Right cardiac atrium (tissue), 5 donors: ENCODE data around the gene GRK1. TPM values are rescaled to one million over a fixed set of nuclear protein-coding genes. Genes with fewer than 3 reads are reported as not detected.
"Not testable (repeated sequence)": the region's sequence is repeated elsewhere in the genome, so short reads cannot be mapped to it uniquely, and the experiment has no call there.

ENCODE experiments used
- ATAC-seq, 2 donors: fragments of 200-7000 bp; cut with Tn5 transposase; one replicate each; pipeline versions ENCODE4 v1.8.0 to v1.9.1; 2020; ENCODE audit warnings: moderate library complexity in 2 of 2, mild to moderate bottlenecking in 1 of 2
- DNase-seq, 3 donors: peaks; one replicate each; pipeline ENCODE4 v3.0.0-alpha.2; 2020
- H3K27ac ChIP-seq: one replicate; pipeline ENCODE4 v1.5.1; 2013; ENCODE audit warnings: mild to moderate bottlenecking, low read length, control low read depth, moderate library complexity
- H3K27me3 ChIP-seq: one replicate; pipeline ENCODE4 v1.6.1; 2013; ENCODE audit not compliant: control insufficient read depth, insufficient read depth
- H3K4me1 ChIP-seq: one replicate; pipeline ENCODE4 v1.6.1; 2013; ENCODE audit warnings: low read length; ENCODE audit not compliant: control insufficient read depth, insufficient read depth
- H3K4me3 ChIP-seq: one replicate; pipeline ENCODE4 v1.5.1; 2013; ENCODE audit warnings: low read length, control low read depth
- H3K9me3 ChIP-seq: one replicate; pipeline ENCODE4 v1.6.1; 2013; ENCODE audit warnings: low read length; ENCODE audit not compliant: control insufficient read depth
- WGBS: extraction: QIAGEN DNeasy Blood & Tissue Kit; methylation state at CpG from one replicate; pipeline ENCODE4 v1.1.7; 2013; 5-methylcytosine and 5-hydroxymethylcytosine counted together
- intact Hi-C, 4 donors: fragments of 100-400 bp; cut with DNase I; formaldehyde crosslinking; loops; one replicate each; pipeline versions ENCODE4 v1.11.0 to v1.14.0; 2022 to 2023
- long read RNA-seq, 4 donors: library from polyadenylated mRNA; unstranded; transcript quantifications; one replicate each; pipeline ENCODE4 v2.0.0, GENCODE V29; 2020 to 2021
- polyA plus RNA-seq: library from polyadenylated mRNA; stranded (reverse); fragments of 200-250 nt; gene quantifications from one replicate; pipeline ENCODE4 v1.2.3, GENCODE V29; 2013
- total RNA-seq, 4 donors: library from RNA; stranded (reverse); fragmentation: NEBNext Ultra II Directional; extraction: Animal tissue kit (Norgen Biotek cat#: 25700); gene quantifications; one replicate each; pipeline ENCODE4 v1.2.1, GENCODE V29; 2021
- donor health status: healthy with polysubstance abuse.
- donor health status: DM: no; HTN: yes; CAD: no.
- donor health status: DM: no; HTN: no; CAD: no.
- donor health status: DM: no; HTN: yes; CAD: no; lungs with severe emphysema.
- donor health status: DM: yes; HTN: yes; CAD: no.

Gene GRK1
- under 1 TPM in 2 of 4 donors, not detected in 2; 0.24 to 0.66 TPM for total RNA-seq
- polyA plus RNA-seq, result 0.43 TPM
- long read RNA-seq, donor 1, partial matches to known transcripts, result 1 of 1 reads
- long read RNA-seq, donor 1, other reads (novel, unspliced or antisense), result 0 of 1 reads
- long read RNA-seq, donor 2, partial matches to known transcripts, result 1 of 1 reads
- long read RNA-seq, donor 2, other reads (novel, unspliced or antisense), result 0 of 1 reads
- long read RNA-seq, donor 3, result 0 reads
- long read RNA-seq, donor 4, result 0 reads

DNA sequence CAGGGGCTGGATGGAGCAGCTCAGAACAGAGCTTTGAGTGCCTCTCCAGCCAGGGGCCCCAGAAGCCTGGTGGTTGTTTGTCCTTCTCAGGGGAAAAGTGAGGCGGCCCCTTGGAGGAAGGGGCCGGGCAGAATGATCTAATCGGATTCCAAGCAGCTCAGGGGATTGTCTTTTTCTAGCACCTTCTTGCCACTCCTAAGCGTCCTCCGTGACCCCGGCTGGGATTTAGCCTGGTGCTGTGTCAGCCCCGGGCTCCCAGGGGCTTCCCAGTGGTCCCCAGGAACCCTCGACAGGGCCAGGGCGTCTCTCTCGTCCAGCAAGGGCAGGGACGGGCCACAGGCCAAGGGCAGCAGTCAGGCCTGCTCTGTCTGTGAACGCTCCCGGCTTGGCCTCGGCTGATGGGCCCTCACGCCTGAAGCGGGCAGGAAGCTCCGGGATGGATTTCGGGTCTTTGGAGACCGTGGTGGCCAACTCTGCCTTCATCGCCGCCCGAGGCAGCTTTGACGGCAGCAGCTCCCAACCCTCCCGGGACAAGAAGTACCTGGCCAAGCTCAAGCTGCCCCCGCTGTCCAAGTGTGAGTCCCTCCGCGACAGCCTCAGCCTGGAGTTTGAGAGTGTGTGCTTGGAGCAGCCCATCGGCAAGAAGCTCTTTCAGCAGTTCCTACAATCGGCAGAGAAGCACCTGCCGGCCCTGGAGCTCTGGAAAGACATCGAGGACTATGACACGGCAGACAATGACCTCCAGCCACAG, at the start of gene GRK1:
TSS of gene GRK1 (plus strand) at position 269 of the 751 bp plus-strand sequence. CDS start at position 437, 168 bp downstream.
- peak in 2 of 3 donors; percentile 47 to 50 for DNase-seq

DNA sequence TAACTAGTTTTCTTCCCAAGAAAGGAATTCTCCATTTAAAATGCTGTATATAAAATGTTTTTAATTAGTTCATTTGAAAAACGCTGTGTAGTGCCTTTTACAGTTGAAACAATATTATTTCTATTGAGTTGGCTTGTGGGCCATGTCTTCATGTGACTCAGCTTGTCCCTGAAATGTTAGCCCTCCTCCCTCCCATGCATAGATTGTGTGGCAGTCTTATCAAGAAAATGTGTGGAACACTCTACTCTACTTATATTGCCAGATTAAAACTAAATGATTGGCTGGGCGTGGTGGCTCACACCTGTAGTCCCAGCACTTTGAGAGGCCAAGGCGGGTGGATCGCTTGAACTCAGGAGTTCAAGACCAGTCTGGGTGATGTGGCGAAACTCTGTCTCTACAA, 49.1 kb upstream of the GRK1 start:
- Histone ChIP-seq H3K27ac (no peak overlapping the region), H3K4me1 (peaks cover 8% of the 10 kb centered on the region), H3K9me3 (no peaks in the 10 kb centered on the region), H3K27me3 (no peaks in the 10 kb centered on the region), H3K4me3 (no peak overlapping the region)
- WGBS, result 91% methylated on average over 5 of the region's 5 CpGs
- intact Hi-C loops, result no loop called here
- DNase-seq (peak in 1 of 3 donors; percentile 3), ATAC-seq (no peak)

More for the DNA sequence above, at the start of gene GRK1:
- ATAC-seq, result no peak
- Histone ChIP-seq H3K27ac (no peak within 1 kb of the TSS), H3K9me3 (no peaks in the 10 kb centered on the region), H3K27me3 (no peaks in the 10 kb centered on the region), H3K4me3 (no peak within 1 kb of the TSS), H3K4me1 (no peaks in the 10 kb centered on the region)
- intact Hi-C loops, result no loop called here
- 74% methylated on average over 32 of the region's 32 CpGs for whole genome bisulfite sequencing

DNA sequence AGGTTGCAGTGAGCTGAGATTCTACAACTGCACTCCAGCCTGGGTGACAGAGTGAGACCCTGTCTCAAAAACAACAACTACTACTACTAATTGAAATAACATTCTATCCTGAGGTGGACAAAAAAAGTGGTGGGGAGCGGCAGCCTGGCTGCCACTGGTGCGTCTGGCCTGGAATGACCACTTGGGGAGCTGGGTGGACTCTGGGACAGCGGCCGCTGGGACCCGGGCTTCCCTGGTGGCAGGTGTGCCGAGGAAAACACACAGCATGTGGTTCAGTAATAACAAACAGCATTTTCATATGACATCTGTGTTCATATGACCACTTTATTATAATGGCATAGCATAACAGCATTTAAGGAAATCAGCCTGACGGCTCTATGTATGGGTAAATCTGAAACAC, 48.6 kb upstream of the GRK1 start:
- WGBS, result 94% methylated on average over 7 of the region's 7 CpGs
- intact Hi-C loops, result no loop called here
- H3K4me1 ChIP-seq, result peaks cover 8% of the 10 kb centered on the region
- no peak overlapping the region for H3K4me3 ChIP-seq
- H3K27me3 ChIP-seq, result no peaks in the 10 kb centered on the region
- H3K27ac ChIP-seq, result no peak overlapping the region
- ATAC-seq (no peak), DNase-seq (peak in 1 of 3 donors; percentile 36)
- no peaks in the 10 kb centered on the region for H3K9me3 ChIP-seq

DNA sequence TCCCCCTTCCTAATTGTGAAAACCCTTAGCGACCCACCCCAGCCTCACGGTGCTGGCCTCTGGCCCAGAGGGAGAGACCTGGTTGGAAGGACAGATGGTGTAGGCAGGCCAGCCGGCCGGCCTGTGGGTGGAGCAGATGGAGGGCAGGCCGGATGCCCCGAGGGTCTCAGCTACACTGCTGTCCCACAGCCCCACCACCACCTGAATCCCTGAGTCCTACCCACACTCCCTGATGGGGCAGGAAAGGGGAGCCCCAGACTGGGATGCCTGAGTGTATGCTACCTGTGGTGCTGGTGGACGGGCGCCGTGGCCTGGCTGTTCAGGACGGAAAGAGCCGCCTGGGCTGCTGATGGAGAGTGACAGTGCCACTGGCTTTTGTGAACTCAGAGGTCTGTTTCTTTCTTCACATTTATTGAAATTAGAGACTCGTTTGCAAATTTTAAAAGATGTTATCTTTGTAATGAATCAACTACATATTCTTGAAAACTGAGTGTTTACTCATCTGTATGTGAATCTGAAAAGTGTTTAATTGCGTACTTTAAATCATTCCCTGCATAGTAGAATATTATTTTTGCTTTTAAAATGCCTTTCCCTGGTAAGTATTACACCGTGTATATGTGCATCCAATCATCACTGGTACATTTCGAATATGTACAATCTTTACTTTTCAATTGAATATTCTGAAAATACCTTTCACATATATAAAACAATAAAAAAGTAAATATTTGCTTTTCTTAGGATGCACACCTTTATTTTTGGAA, 46.8 kb upstream of the GRK1 start:
- peaks cover 8% of the 10 kb centered on the region for H3K4me1 ChIP-seq
- H3K4me3 ChIP-seq, result no peak overlapping the region
- ATAC-seq (peak in 1 of 2 donors; percentile 11), DNase-seq (peak in 1 of 3 donors; percentile 47)
- intact Hi-C loops, result no loop called here
- H3K9me3 ChIP-seq, result no peaks in the 10 kb centered on the region
- 80% methylated on average over 15 of the region's 15 CpGs for WGBS
- H3K27ac ChIP-seq, result no peak overlapping the region
- H3K27me3 ChIP-seq, result no peaks in the 10 kb centered on the region

DNA sequence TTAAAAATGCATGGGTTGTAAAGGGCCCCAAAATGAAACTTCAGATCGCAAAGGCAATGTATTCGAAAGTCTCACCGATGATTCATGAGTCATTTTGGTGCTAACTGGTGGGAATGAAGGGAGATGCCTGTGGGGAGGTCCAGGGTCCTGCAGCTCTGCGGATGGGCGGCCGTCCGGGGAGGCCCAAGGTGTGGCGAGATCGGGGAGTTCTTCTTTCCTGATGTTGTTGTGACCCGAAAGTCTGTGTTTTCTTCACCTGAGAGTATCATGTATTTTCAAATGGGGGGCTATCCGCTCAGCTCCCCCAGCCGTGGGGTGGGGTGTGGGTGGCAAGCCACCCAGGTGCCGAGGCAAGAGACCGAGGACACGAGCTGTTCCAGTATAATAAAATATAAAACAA, 46.0 kb upstream of the GRK1 start:
- Histone ChIP-seq H3K27ac (no peak overlapping the region), H3K27me3 (no peaks in the 10 kb centered on the region), H3K9me3 (no peaks in the 10 kb centered on the region), H3K4me1 (peaks cover 8% of the 10 kb centered on the region), H3K4me3 (no peak overlapping the region)
- 98% methylated on average over 15 of the region's 15 CpGs for WGBS
- ATAC-seq (no peak), DNase-seq (peak in 1 of 3 donors; percentile 7)
- intact Hi-C loops, result no loop called here

DNA sequence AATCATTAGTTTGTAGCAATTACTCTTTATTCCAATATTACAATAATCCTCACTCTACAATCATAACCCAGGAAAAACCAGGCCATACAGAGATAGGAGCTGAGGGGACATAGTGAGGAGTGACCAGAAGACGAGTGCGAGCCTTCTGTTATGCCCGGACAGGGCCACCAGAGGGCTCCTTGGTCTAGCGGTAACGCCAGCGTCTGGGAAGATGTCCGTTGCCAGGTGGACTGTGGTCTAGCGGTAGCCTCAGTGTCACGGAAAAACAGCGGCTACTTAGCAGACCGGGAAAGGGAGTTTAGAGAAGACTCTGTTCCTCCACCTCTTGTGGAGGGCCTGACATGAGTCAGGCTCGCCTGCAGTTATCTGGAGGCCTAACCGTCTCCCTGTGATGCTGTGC, 45.5 kb upstream of the GRK1 start:
- H3K9me3 ChIP-seq, H3K27ac ChIP-seq, H3K4me1 ChIP-seq, H3K27me3 ChIP-seq, intact Hi-C loops, H3K4me3 ChIP-seq, ATAC-seq: not testable (repeated sequence)
- peak in 1 of 3 donors; percentile 52 for DNase-seq
- 78% methylated on average over 13 of the region's 13 CpGs for WGBS

DNA sequence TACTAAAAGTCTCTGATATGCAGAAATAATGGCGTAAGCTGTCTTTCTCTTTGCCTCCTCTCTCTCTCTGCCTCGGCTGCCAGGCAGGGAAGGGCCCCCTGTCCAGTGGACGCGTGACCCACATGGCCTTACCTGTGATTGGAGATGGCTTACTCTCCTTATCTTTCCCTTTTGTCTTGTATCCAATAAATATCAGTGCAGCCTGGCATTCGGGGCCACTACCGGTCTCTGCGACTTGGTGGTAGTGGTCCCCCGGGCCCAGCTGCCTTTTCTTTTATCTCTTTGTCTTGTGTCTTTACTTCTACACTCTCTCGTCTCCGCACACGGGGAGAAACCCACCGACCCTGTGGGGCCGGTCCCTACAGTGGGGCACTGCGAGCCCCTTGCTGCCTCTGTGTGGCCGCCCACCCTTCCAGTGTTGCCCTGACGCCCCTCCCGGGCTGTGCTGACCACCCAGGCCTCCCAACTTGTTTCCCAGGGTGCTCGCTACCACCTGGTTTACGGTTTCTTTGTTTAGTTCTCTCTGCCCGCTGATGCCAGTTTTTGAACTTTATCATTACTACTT, 45.0 kb upstream of the GRK1 start:
- H3K4me1 ChIP-seq, H3K4me3 ChIP-seq, ATAC-seq, intact Hi-C loops, H3K27ac ChIP-seq, H3K9me3 ChIP-seq, H3K27me3 ChIP-seq: not testable (repeated sequence)
- WGBS, result 94% methylated on average over 20 of the region's 20 CpGs
- DNase-seq, result peak in 1 of 3 donors; percentile 34

DNA sequence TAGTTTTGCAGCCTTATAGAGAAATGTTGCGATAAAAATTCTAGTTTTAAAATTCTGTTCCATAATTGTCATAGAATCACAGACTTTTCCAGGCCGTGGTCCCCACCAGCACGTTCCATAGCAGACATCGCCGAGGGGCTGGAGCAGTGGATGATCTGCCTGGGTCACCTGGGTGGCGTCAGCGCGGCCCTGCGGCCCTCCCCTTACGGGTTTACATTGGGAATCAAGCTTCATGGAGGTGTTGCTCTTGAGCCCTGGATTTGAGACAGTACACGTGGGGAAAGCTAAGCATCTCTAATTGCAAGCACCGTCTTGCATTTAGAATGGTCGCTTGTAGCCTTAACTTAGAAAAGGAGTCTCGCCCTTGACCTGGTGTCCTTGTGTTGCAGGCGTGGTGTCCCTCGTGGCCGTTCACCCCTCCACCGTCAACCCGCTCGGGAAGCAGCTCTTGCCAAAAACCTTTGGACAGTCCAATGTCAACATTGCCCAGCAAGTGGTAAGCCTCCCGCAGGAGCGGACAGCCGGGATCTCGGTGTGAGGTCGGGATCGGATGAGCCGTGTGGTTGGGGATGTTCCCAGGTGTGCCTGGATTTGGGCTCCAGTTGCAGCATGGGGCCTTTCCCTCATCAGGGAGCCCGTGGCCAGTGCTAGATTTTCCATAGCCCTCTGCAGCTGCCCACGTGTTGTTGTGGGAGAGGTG, 44.1 kb upstream of the GRK1 start:
- Histone ChIP-seq H3K27me3 (no peaks in the 10 kb centered on the region), H3K9me3 (no peaks in the 10 kb centered on the region), H3K27ac (no peak overlapping the region), H3K4me1 (no peaks in the 10 kb centered on the region), H3K4me3 (no peak overlapping the region)
- DNase-seq, result peak in 1 of 3 donors; percentile 23
- 92% methylated on average over 29 of the region's 29 CpGs for WGBS
- intact Hi-C loops, result no loop called here
- ATAC-seq, result peak in 1 of 2 donors; percentile 25

DNA sequence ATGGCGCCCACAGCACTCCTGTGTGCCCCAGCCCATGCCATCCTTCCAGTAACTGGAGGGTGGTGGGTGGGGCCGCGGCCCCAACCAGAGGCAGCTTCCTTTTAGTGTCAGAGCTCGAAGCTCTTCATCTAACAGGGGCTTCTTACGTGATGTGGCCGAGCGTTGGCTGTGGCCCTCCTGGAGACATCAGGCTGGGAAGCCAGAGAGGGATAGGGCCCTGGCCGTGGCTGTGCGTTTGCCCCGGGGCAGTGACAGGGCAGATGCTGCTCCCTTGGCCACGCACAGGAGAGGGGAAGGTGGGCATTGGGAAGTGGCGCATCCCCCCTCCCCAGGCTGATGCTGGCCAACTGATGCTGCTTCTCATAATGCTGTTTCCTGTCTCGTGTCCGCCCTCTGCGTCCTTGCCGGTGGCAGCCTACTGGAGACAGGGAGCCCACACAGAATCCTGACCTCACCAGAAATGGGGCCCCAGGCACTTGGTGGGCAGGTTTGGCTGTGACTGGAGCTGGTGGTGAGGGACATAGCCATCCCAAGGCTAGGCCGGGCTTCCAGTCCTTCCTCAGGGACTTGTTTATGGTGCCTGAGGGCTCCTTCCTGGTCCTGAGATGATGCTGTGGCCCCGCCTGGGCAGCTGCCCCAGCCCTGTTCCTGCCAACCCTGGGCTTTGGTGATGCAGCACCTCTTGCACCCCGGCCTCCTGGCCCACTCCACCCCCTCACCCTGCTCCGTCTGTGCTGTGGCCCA, 43.4 kb upstream of the GRK1 start:
- H3K27ac ChIP-seq, result no peak overlapping the region
- peak; percentile 32 to 44 for ATAC-seq

DNA sequence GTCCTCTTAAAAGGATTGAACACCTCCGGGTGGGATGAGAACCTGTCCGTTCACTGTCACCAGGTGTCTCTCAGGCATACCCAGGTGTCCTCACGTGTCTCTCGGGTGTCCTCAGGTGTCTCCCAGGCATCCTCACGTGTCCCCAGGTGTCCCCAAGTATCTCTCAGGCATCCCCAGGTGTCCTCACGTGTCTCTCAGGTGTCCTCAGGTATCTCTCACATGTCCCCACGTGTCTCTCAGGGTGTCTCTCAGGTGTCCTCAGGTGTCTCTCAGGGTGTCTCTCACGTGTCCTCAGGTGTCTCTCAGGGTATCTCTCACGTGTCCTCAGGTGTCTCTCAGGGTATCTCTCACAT, 42.8 kb upstream of the GRK1 start:
- 88% methylated on average over 9 of the region's 9 CpGs for WGBS
- Histone ChIP-seq H3K27me3 (no peaks in the 10 kb centered on the region), H3K27ac (no peak overlapping the region), H3K4me1 (no peaks in the 10 kb centered on the region), H3K4me3 (no peak overlapping the region), H3K9me3 (no peaks in the 10 kb centered on the region)
- ATAC-seq (peak in 1 of 2 donors; percentile 22), DNase-seq (no peak)
- intact Hi-C loops, result no loop called here

More for the DNA sequence above, 43.4 kb upstream of the GRK1 start:
- Histone ChIP-seq H3K4me3 (no peak overlapping the region), H3K9me3 (no peaks in the 10 kb centered on the region), H3K27me3 (no peaks in the 10 kb centered on the region), H3K4me1 (no peaks in the 10 kb centered on the region)
- peak in 1 of 3 donors; percentile 29 for DNase-seq
- WGBS, result 93% methylated on average over 20 of the region's 20 CpGs
- intact Hi-C loops, result no loop called here
